Vagina (tissue), 2 donors: Measurements from ENCODE around the gene SBF2.

Experiments used
- CTCF ChIP-seq, 3 experiments: fragments of 450-650 bp in 2 of 3; fragments of 200-600 bp in 1 of 3; sonication (generic) in 1 of 3; IDR thresholded peaks; one replicate each; pipeline ENCODE4 v1.5.1; 2017 to 2019; ENCODE audit warnings: antibody characterized with exemption in 3 of 3, mild to moderate bottlenecking in 2 of 3, moderate library complexity in 2 of 3
- POLR2A ChIP-seq, 2 donors: fragments of 450-650 bp; IDR thresholded peaks; one replicate each; pipeline ENCODE4 v1.6.1; 2017; ENCODE audit warnings: antibody characterized with exemption in 2 of 2, mild to moderate bottlenecking in 2 of 2, moderate library complexity in 2 of 2
- POLR2AphosphoS5 ChIP-seq, 2 donors: sonication (generic); formaldehyde crosslinking; IDR thresholded peaks; one replicate each; pipeline ENCODE4 v1.9.0; 2017; ENCODE audit warnings: antibody characterized with exemption in 2 of 2, mild to moderate bottlenecking in 2 of 2, low read depth in 1 of 2; ENCODE audit not compliant: insufficient read depth in 1 of 2

GRCh38 chr11:9887472-9887871, 406.5 kb downstream of the SBF2 start:
- TF ChIP-seq POLR2AphosphoS5 (IDR thresholded peaks at IDR 0.05; ENCODE audit: insufficient read depth in 1 of 2, low read depth in 1 of 2) (no peak), CTCF (IDR thresholded peaks at IDR 0.05) (no peak), POLR2A (IDR thresholded peaks at IDR 0.05) (no peak)
